ENCODE measurements around the gene KCNG4. TPM values are rescaled to one million over a fixed set of nuclear protein-coding genes. Genes with fewer than 3 reads are reported as not detected.
A peak's percentile ranks its signal among the peaks of the same experiment; 100 is the strongest.

The KCNG4 gene
- total and polyA plus RNA-seq, 2 donors from 2014 or later = not detected

GRCh38 chr16:84184775-84185174 is 55.0 kb downstream of the KCNG4 start:
- FAIRE-seq = no peak
- no peak for DNase-seq
- Histone ChIP-seq H3K9ac (ENCODE audit: low read length in 3 of 3) (peak overlapping the region in 1 of 3 donors; percentile 1), H3K27me3 (ENCODE audit: control insufficient read depth, insufficient read depth, low read length) (no peaks in the 10 kb centered on the region), H3K36me3 (ENCODE audit: control insufficient read depth in 2 of 3, insufficient read depth in 3 of 3, low read length in 3 of 3) (peaks cover 0 to 20% (median 3%) of the 10 kb centered on the region in 3 donors), H3K27ac (ENCODE audit: low read depth in 2 of 2, low read length in 2 of 2) (no peak overlapping the region), H3K4me1 (ENCODE audit: control insufficient read depth in 2 of 3, insufficient read depth in 2 of 3, low read depth in 1 of 3, low read length in 3 of 3) (peaks cover 0 to 8% (median 4%) of the 10 kb centered on the region in 3 donors), H3K4me3 (ENCODE audit: low read length in 3 of 3) (no peak overlapping the region), H3K9me3 (ENCODE audit: control insufficient read depth in 2 of 3, insufficient read depth in 1 of 3, low read length in 3 of 3) (no peaks in the 10 kb centered on the region)
- intact Hi-C loops (cut with DNase I) = no loop called here
- no peak for TF ChIP-seq CTCF (IDR thresholded peaks at IDR 0.05; ENCODE audit: borderline replicate concordance, extremely low read depth, insufficient read depth)

- Histone ChIP-seq H3K9me3 (ENCODE audit: control insufficient read depth in 2 of 3, insufficient read depth in 1 of 3, low read length in 3 of 3) (no peaks in the 10 kb centered on the region), H3K4me3 (ENCODE audit: low read length in 3 of 3) (no peak overlapping the region), H3K9ac (ENCODE audit: low read length in 3 of 3) (peak overlapping the region in 1 of 3 donors; percentile 15), H3K27me3 (ENCODE audit: control insufficient read depth, insufficient read depth, low read length) (no peaks in the 10 kb centered on the region), H3K4me1 (ENCODE audit: control insufficient read depth in 2 of 3, insufficient read depth in 2 of 3, low read depth in 1 of 3, low read length in 3 of 3) (peaks cover 0 to 8% (median 4%) of the 10 kb centered on the region in 3 donors), H3K36me3 (ENCODE audit: control insufficient read depth in 2 of 3, insufficient read depth in 3 of 3, low read length in 3 of 3) (peaks cover 0 to 25% (median 3%) of the 10 kb centered on the region in 3 donors), H3K27ac (ENCODE audit: low read depth in 2 of 2, low read length in 2 of 2) (no peak overlapping the region)
- DNase-seq = no peak
- no peak for TF ChIP-seq CTCF (IDR thresholded peaks at IDR 0.05; ENCODE audit: borderline replicate concordance, extremely low read depth, insufficient read depth)
- intact Hi-C loops (cut with DNase I) = no loop called here
- FAIRE-seq = no peak
These were observed 55.8 kb downstream of the KCNG4 start for GRCh38 chr16:84183911-84184591.

- FAIRE-seq (no peak), DNase-seq (no peak)
- Histone ChIP-seq H3K9me3 (ENCODE audit: control insufficient read depth in 2 of 3, insufficient read depth in 1 of 3, low read length in 3 of 3) (no peaks in the 10 kb centered on the region), H3K27ac (ENCODE audit: low read depth in 2 of 2, low read length in 2 of 2) (no peak overlapping the region), H3K4me1 (ENCODE audit: control insufficient read depth in 2 of 3, insufficient read depth in 2 of 3, low read depth in 1 of 3, low read length in 3 of 3) (peaks cover 0 to 8% (median 4%) of the 10 kb centered on the region in 3 donors), H3K9ac (ENCODE audit: low read length in 3 of 3) (no peak overlapping the region), H3K4me3 (ENCODE audit: low read length in 3 of 3) (no peak overlapping the region), H3K27me3 (ENCODE audit: control insufficient read depth, insufficient read depth, low read length) (no peaks in the 10 kb centered on the region), H3K36me3 (ENCODE audit: control insufficient read depth in 2 of 3, insufficient read depth in 3 of 3, low read length in 3 of 3) (peaks cover 0 to 30% (median 3%) of the 10 kb centered on the region in 3 donors)
- no peak for TF ChIP-seq CTCF (IDR thresholded peaks at IDR 0.05; ENCODE audit: borderline replicate concordance, extremely low read depth, insufficient read depth)
- intact Hi-C loops (cut with DNase I) = no loop called here
These were observed 56.3 kb downstream of the KCNG4 start for GRCh38 chr16:84183572-84183875.
